ENCODE results near the gene OR10H1. TPM values are rescaled to one million over a fixed set of nuclear protein-coding genes. Genes with fewer than 3 reads are reported as not detected.
"Not testable (repeated sequence)": the region's sequence is repeated elsewhere in the genome, so short reads cannot be mapped to it uniquely, and the experiment has no call there.

OR10H1 gene
- total RNA-seq, 1 donor from 2014 or later: 0.04 TPM

DNA sequence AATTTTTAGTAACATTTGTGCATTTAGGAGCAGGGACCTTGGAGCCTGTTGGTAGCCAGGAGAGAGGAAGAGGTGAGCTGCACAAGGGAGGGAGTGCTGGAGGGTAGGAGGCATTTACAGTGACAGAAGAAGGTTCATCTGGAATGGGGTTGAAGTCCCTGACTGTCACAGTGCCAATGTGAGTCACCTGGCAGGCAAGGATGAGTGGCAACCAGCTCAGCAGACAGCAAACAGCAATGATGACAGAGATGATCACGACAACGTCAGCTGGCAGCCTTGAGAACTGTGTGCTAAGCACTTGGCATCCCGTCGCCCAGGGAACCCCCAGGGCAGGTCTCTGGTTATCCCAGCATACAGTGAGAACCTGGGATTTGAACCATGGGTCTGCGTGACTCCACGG lies 25.4 kb downstream of the OR10H1 start:
- Mint-ChIP-seq H3K4me1 (no peaks in the 10 kb centered on the region), H3K4me3 (no peak overlapping the region), H3K9me3 (peaks cover 39% of the 10 kb centered on the region), H3K27me3 (ENCODE audit: low read depth) (no peaks in the 10 kb centered on the region), H3K36me3 (no peaks in the 10 kb centered on the region), H3K27ac (no peak overlapping the region)
- TF ChIP-seq, protein P1, sequence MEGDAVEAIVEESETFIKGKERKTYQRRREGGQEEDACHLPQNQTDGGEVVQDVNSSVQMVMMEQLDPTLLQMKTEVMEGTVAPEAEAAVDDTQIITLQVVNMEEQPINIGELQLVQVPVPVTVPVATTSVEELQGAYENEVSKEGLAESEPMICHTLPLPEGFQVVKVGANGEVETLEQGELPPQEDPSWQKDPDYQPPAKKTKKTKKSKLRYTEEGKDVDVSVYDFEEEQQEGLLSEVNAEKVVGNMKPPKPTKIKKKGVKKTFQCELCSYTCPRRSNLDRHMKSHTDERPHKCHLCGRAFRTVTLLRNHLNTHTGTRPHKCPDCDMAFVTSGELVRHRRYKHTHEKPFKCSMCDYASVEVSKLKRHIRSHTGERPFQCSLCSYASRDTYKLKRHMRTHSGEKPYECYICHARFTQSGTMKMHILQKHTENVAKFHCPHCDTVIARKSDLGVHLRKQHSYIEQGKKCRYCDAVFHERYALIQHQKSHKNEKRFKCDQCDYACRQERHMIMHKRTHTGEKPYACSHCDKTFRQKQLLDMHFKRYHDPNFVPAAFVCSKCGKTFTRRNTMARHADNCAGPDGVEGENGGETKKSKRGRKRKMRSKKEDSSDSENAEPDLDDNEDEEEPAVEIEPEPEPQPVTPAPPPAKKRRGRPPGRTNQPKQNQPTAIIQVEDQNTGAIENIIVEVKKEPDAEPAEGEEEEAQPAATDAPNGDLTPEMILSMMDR (IDR thresholded peaks at IDR 0.05; ENCODE audit: unreplicated experiment): no peak
- no peak for DNase-seq (ENCODE audit: low spot score in 2 of 2, unreplicated experiment in 2 of 2)

DNA sequence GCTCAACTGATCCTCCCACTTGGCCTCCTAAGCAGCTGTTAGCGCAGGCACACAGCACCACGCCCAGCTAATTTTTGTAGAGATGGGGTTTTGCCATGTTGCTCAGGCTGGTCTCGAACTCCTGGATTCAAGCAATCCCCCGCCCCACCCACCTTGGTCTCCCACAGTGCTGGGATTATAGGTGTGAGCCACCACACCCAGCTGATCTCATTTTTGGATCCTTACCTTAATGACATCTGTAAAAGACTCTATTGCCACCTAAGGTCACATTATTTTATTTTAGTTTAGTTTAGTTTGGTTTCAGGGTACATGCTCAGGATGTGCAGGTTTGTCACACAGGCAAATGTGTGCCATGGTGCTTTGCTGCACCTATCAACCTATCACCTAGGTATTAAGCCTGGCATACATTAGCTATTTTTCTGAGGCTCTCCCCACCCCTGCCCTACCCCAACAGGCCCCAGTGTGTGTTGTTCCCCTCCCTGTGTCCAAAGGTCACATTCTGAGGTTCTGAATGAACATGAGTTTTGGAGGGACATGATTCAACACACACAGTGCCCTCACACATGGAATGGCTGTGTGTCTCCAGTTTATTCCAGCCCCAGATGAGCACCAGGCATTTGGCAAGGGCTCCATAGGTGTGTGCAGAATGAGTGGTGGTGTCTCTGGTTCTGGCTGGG lies 26.7 kb downstream of the OR10H1 start:
- DNase-seq (ENCODE audit: low spot score in 2 of 2, unreplicated experiment in 2 of 2): no peak
- no peaks in the 10 kb centered on the region for H3K36me3 Mint-ChIP-seq
- H3K27me3 Mint-ChIP-seq (ENCODE audit: low read depth): no peaks in the 10 kb centered on the region
- TF ChIP-seq, protein P1 (IDR thresholded peaks at IDR 0.05; ENCODE audit: unreplicated experiment): no peak
- H3K4me3 Mint-ChIP-seq: no peak overlapping the region
- no peaks in the 10 kb centered on the region for H3K4me1 Mint-ChIP-seq
- peaks cover 37% of the 10 kb centered on the region for H3K9me3 Mint-ChIP-seq
- H3K27ac Mint-ChIP-seq: no peak overlapping the region

DNA sequence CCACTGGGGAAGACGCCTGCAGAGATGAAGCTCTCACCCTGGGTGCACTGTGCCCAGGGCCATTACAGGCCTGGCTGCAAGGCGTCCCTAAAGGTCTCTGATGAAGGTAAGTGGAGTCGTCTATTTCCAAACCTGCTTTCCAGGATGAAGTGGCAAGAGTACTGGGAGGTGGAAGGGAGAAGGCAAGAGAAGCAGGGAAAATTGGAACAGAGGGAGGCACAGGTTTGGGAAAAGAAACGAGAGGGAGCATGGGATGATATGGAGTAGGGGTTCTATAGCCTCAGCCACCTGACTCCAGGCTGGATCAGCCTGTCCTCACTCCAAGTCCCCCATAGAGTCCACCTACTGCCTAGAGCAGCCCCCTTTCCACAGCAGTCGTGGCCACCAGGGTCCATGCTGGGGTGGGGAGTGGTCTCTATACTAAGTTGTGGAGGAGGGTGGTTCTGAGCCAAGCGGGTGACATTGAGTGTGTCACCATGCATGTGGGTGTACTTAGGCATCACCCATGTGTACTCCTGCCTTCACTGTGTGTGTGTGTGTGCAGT lies 27.8 kb downstream of the OR10H1 start, which contains the start of gene OR10H5:
Gene OR10H5, plus strand, starts transcription at position 51 of the 545 bp plus-strand sequence. CDS start 6,388 bp downstream, outside the sequence.
- no peaks in the 10 kb centered on the region for H3K4me1 Mint-ChIP-seq
- H3K9me3 Mint-ChIP-seq: peaks cover 47% of the 10 kb centered on the region
- no peak within 1 kb of the TSS for H3K4me3 Mint-ChIP-seq
- TF ChIP-seq, protein P1 (IDR thresholded peaks at IDR 0.05; ENCODE audit: unreplicated experiment): no peak
- no peak for DNase-seq (ENCODE audit: low spot score in 2 of 2, unreplicated experiment in 2 of 2)
- no peaks in the 10 kb centered on the region for H3K27me3 Mint-ChIP-seq (ENCODE audit: low read depth)
- no peak within 1 kb of the TSS for H3K27ac Mint-ChIP-seq
- no peaks in the 10 kb centered on the region for H3K36me3 Mint-ChIP-seq

DNA sequence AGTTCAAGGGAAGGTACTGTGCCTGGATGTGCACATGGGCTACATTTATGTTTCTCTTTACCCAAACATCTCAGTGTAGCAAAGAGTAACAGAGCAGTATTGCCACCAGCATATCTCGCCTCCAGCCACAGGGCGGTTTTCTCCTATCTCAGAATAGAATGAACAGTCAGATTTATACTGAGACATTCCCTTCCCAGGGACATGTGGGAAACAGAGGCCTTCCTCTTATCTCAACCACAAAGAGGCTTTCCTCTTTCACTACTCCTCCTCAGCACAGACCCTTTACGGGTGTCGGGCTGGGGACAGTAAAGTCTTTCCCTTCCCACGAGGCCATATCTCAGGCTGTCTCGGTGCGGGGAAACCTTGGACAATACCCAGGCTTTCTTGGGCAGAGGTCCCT lies 32.6 kb downstream of the OR10H1 start:
- H3K4me1 Mint-ChIP-seq; H3K27ac Mint-ChIP-seq; H3K36me3 Mint-ChIP-seq; H3K27me3 Mint-ChIP-seq (ENCODE audit: low read depth); H3K4me3 Mint-ChIP-seq; DNase-seq (ENCODE audit: low spot score in 2 of 2, unreplicated experiment in 2 of 2): not testable (repeated sequence)
- H3K9me3 Mint-ChIP-seq: peaks cover 43% of the 10 kb centered on the region

DNA sequence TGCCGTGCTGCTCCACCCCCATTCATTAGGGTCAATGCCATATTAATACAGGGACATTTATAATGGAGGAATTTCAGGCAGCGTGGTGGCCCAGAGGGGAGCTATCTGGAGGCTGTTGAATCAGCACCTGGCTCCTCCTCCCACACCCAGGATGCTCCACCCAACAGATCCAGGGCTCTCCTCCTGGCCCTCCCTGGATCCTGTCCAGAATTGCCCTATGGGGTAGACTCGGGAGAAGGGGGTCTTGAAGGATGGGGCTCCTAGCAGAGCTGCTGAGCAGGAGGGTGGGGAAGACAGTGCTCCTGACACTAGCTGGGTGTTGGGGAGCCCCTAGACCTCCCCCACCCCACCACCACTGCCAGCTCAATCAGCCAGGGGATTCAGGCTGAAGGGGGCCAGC lies 33.3 kb downstream of the OR10H1 start:
- Mint-ChIP-seq H3K27me3 (ENCODE audit: low read depth) (no peaks in the 10 kb centered on the region), H3K27ac (no peak overlapping the region), H3K9me3 (peaks cover 43% of the 10 kb centered on the region), H3K36me3 (no peaks in the 10 kb centered on the region), H3K4me1 (no peaks in the 10 kb centered on the region), H3K4me3 (no peak overlapping the region)
- no peak for DNase-seq (ENCODE audit: low spot score in 2 of 2, unreplicated experiment in 2 of 2)
- TF ChIP-seq, protein P1 (IDR thresholded peaks at IDR 0.05; ENCODE audit: unreplicated experiment): no peak

DNA sequence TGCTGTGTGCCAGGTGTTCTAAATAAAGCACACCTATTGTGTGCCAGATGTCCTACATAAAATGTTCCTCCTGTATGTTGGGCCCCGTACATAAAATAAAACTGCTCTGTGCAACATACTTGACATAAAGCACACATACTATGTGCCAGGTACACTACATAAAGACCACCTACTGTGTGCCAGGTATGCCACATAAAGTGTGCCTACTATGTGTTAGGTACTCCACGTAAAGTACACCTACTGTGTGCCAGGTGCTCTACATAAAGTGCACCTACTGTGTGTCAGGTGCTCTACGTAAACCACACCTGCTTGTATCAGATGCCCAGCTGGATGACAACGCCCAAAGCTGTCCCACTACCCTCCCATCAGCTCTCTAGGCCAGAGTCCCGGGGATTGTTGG lies 33.8 kb downstream of the OR10H1 start:
- TF ChIP-seq, protein P1 (IDR thresholded peaks at IDR 0.05; ENCODE audit: unreplicated experiment): no peak
- H3K4me3 Mint-ChIP-seq: no peak overlapping the region
- DNase-seq (ENCODE audit: low spot score in 2 of 2, unreplicated experiment in 2 of 2): no peak
- no peak overlapping the region for H3K27ac Mint-ChIP-seq
- no peaks in the 10 kb centered on the region for H3K27me3 Mint-ChIP-seq (ENCODE audit: low read depth)
- peaks cover 42% of the 10 kb centered on the region for H3K9me3 Mint-ChIP-seq
- H3K36me3 Mint-ChIP-seq: no peaks in the 10 kb centered on the region
- H3K4me1 Mint-ChIP-seq: no peaks in the 10 kb centered on the region
